Sigmoid colon (tissue), 7 donors: ENCODE measurements around the gene LCOR. TPM values are rescaled to one million over a fixed set of nuclear protein-coding genes. Genes with fewer than 3 reads are reported as not detected.

Source experiments
- DNase-seq: peaks from one replicate; pipeline ENCODE4 v3.0.0-alpha.2; 2019
- H3K27ac ChIP-seq, 4 donors: fragments of 200-600 bp; sonication (generic); one replicate each; pipeline ENCODE4 v1.5.1; 2016 to 2019; ENCODE audit warnings: mild to moderate bottlenecking in 1 of 4
- H3K27me3 ChIP-seq, 3 donors: fragments of 200-600 bp; sonication (generic); one replicate each; pipeline ENCODE4 v1.5.1; 2019; ENCODE audit warnings: mild to moderate bottlenecking in 1 of 3
- H3K36me3 ChIP-seq, 4 donors: fragments of 200-600 bp; sonication (generic); one replicate each; pipeline ENCODE4 v1.5.1; 2016 to 2019
- H3K4me1 ChIP-seq, 4 donors: fragments of 200-600 bp; sonication (generic); one replicate each; pipeline ENCODE4 v1.5.1; 2017 to 2019
- H3K4me3 ChIP-seq, 4 donors: fragments of 200-600 bp; sonication (generic); one replicate each; pipeline ENCODE4 v1.5.1; 2017 to 2019; ENCODE audit warnings: mild to moderate bottlenecking in 2 of 4, moderate library complexity in 1 of 4
- H3K9me3 ChIP-seq, 4 donors: fragments of 200-600 bp in 3 of 4; sonication (generic) in 3 of 4; one replicate each; pipeline versions ENCODE4 v1.5.1 to v1.6.1; 2013 to 2019
- EP300 ChIP-seq, 4 donors: sonication (generic); formaldehyde crosslinking; IDR thresholded peaks; one replicate each; pipeline ENCODE4 v1.6.1; 2017; ENCODE audit warnings: antibody characterized with exemption in 4 of 4
- POLR2A ChIP-seq, 2 donors: fragments of 450-650 bp; IDR thresholded peaks; one replicate each; pipeline ENCODE4 v1.6.1; 2016; ENCODE audit warnings: antibody characterized with exemption in 2 of 2, mild to moderate bottlenecking in 2 of 2, moderate library complexity in 2 of 2
- POLR2AphosphoS5 ChIP-seq, 4 donors: sonication (generic); formaldehyde crosslinking; IDR thresholded peaks; one replicate each; pipeline ENCODE4 v1.6.1; 2017; ENCODE audit warnings: antibody characterized with exemption in 4 of 4
- WGBS, 2 donors: extraction: QIAGEN DNeasy Blood & Tissue Kit; methylation state at CpG; one replicate each; pipeline ENCODE4 v1.1.7; 2013; 5-methylcytosine and 5-hydroxymethylcytosine counted together
- intact Hi-C: fragments of 100-400 bp; cut with DNase I; formaldehyde crosslinking; loops from one replicate; pipeline ENCODE4 v1.15.1; 2023
- polyA plus RNA-seq, 3 donors: library from polyadenylated mRNA; stranded (reverse); fragments of 200-250 nt; gene quantifications; one replicate each; pipeline ENCODE4 v1.2.3, GENCODE V29; 2013
- total RNA-seq, 4 donors: library from RNA; depleted of rRNA; stranded (reverse); fragments of >200 nt; gene quantifications; one replicate each; pipeline ENCODE4 v1.1.0, GENCODE V29; 2016
- TF ChIP-seq, protein P1 (sequence below), 4 experiments: fragments of 450-650 bp in 3 of 4; fragments of 200-600 bp in 1 of 4; IDR thresholded peaks; one replicate each; pipeline ENCODE4 v1.5.1; 2016 to 2019; ENCODE audit warnings: antibody characterized with exemption in 4 of 4, mild to moderate bottlenecking in 3 of 4, moderate library complexity in 2 of 4
- donor health status: healthy with polysubstance abuse.
- donor health status: Bipolar disorder and iron deficiency.
- donor health status: healthy.

The LCOR gene
- total and polyA plus RNA-seq, 7 donors: 8.4 to 270 (median 19.6) TPM

DNA sequence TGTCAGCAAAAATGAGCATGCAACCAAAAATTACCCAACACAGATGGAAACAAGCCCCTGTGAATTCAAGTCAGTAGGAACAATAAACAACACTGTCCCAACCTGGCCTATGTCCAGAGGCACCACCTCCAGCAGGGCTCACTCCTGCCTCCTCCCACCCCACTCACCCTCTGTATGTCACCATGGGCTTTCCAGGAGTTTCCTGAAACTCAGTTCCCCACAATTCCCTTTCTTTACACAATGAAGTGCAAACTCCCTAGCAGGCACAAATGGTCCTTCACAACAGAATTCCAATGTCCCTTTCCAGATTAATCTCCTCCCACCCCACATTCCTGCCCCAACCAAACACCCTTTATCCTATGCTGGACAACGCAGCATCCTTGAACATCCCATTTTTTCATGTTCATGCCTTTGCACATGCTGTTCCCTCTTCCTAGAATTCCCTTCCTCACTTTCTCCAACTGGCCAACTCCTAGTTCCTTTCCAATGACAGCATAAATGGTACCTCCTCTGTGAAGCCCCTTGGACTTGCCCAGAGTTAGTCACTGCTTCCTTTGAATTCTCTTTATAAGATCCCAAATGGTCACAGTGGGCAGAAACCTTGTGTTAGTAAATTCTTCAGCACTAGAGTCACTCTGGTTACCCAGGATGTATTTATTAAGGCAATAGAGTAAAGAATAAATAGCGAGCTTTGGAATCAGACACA lies 196.2 kb downstream of the LCOR start:
- H3K27me3 ChIP-seq: no peaks in the 10 kb centered on the region
- intact Hi-C loops: loop anchor here (10.0 kb wide), 1 partner anchor 263 kb away; no protein-coding TSS in a partner anchor
- peaks cover 0 to 18% (median 17%) of the 10 kb centered on the region in 4 donors for H3K4me1 ChIP-seq
- no peaks in the 10 kb centered on the region for H3K36me3 ChIP-seq
- TF ChIP-seq POLR2AphosphoS5 (IDR thresholded peaks at IDR 0.05) (no peak), POLR2A (IDR thresholded peaks at IDR 0.05) (no peak)
- H3K27ac ChIP-seq: no peak overlapping the region
- H3K9me3 ChIP-seq: no peaks in the 10 kb centered on the region
- DNase-seq: no peak
- 78 to 82% methylated on average over 2 of the region's 2 CpGs for WGBS, 2 donors
- no peak overlapping the region for H3K4me3 ChIP-seq

DNA sequence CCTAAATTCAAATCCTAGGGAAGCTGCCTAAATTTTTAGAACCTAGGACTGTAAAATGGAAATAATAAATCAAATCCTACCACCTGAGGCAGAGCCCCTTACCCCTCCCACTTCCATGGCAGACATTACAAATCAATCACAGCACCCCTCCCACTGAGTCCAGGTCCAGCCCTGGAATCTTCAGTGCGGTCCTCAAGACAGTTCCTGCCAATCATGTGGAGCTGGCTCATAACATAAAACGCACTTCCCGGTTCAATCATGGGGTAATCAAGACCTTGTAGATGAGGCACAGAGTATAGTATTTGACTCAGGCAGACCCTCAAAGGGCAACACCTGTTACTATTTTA lies 196.7 kb downstream of the LCOR start:
- Histone ChIP-seq H3K27ac (no peak overlapping the region), H3K36me3 (no peaks in the 10 kb centered on the region), H3K27me3 (no peaks in the 10 kb centered on the region), H3K9me3 (no peaks in the 10 kb centered on the region), H3K4me1 (peaks cover 0 to 13% (median 12%) of the 10 kb centered on the region in 4 donors), H3K4me3 (no peak overlapping the region)
- no peak for DNase-seq
- TF ChIP-seq, protein P1, sequence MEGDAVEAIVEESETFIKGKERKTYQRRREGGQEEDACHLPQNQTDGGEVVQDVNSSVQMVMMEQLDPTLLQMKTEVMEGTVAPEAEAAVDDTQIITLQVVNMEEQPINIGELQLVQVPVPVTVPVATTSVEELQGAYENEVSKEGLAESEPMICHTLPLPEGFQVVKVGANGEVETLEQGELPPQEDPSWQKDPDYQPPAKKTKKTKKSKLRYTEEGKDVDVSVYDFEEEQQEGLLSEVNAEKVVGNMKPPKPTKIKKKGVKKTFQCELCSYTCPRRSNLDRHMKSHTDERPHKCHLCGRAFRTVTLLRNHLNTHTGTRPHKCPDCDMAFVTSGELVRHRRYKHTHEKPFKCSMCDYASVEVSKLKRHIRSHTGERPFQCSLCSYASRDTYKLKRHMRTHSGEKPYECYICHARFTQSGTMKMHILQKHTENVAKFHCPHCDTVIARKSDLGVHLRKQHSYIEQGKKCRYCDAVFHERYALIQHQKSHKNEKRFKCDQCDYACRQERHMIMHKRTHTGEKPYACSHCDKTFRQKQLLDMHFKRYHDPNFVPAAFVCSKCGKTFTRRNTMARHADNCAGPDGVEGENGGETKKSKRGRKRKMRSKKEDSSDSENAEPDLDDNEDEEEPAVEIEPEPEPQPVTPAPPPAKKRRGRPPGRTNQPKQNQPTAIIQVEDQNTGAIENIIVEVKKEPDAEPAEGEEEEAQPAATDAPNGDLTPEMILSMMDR (IDR thresholded peaks at IDR 0.05): no peak
- TF ChIP-seq POLR2A (IDR thresholded peaks at IDR 0.05) (no peak), EP300 (IDR thresholded peaks at IDR 0.05) (no peak), POLR2AphosphoS5 (IDR thresholded peaks at IDR 0.05) (no peak)
- 57 to 89% methylated on average over 3 of the region's 3 CpGs for WGBS, 2 donors
- intact Hi-C loops: loop anchor here (10.0 kb wide), 1 partner anchor 264 kb away; no protein-coding TSS in a partner anchor

DNA sequence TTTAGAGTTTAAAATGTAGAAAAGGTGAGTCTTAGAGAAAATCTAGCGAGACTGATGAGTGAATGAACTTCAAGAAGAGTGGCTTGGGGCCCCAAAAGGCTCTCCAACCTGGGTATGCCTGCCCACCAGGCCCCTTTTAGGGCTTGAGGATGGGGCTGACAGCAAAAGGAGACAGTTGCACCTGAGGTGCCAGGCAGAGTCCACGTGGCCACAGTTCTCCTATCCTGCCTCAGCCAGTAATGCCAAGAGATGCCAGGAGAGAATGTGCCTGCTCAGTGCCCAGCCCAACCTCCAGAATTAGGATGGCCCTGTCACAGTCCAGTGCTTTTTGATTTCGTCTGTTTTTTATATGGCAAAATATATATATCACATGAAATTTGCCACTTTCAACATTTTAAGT lies 197.2 kb downstream of the LCOR start:
- Histone ChIP-seq H3K4me1 (peaks cover 0 to 9% (median 7%) of the 10 kb centered on the region in 4 donors), H3K27me3 (no peaks in the 10 kb centered on the region), H3K36me3 (no peaks in the 10 kb centered on the region), H3K27ac (no peak overlapping the region), H3K4me3 (no peak overlapping the region), H3K9me3 (no peaks in the 10 kb centered on the region)
- intact Hi-C loops: loop anchor here (10.0 kb wide), 1 partner anchor 264 kb away; no protein-coding TSS in a partner anchor
- TF ChIP-seq EP300 (IDR thresholded peaks at IDR 0.05) (no peak), POLR2AphosphoS5 (IDR thresholded peaks at IDR 0.05) (no peak), POLR2A (IDR thresholded peaks at IDR 0.05) (no peak)
- TF ChIP-seq, protein P1 (IDR thresholded peaks at IDR 0.05): no peak
- no peak for DNase-seq
- 69 to 84% methylated on average over 3 of the region's 3 CpGs for WGBS, 2 donors

DNA sequence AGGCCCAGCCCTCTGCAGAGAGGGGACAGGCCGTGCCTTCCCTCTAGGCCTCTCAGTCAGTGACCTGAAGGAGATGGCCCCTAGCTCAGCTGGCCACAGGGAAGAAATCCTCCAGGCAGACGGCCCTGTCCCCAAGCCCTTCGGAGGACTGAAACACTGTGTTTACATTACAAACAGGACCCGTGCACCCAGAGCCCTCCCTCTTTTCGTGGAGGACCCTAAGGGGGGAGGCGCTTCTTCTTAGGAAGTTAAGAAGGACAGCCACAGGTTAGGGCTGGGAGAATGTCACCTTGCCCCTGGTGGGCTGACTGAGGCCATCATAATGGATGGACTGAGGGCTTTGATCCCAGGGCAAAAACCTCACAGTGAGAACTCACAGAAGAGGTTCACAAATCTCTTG lies 198.8 kb downstream of the LCOR start:
- Histone ChIP-seq H3K4me1 (no peaks in the 10 kb centered on the region), H3K36me3 (no peaks in the 10 kb centered on the region), H3K27me3 (no peaks in the 10 kb centered on the region), H3K27ac (no peak overlapping the region), H3K4me3 (no peak overlapping the region), H3K9me3 (no peaks in the 10 kb centered on the region)
- no peak for TF ChIP-seq POLR2A (IDR thresholded peaks at IDR 0.05)
- no peak for TF ChIP-seq POLR2AphosphoS5 (IDR thresholded peaks at IDR 0.05)
- TF ChIP-seq EP300 (IDR thresholded peaks at IDR 0.05): no peak
- TF ChIP-seq, protein P1 (IDR thresholded peaks at IDR 0.05): no peak
- intact Hi-C loops: no loop called here
- WGBS, 2 donors: 55 to 72% methylated on average over 6 of the region's 6 CpGs
- no peak for DNase-seq

DNA sequence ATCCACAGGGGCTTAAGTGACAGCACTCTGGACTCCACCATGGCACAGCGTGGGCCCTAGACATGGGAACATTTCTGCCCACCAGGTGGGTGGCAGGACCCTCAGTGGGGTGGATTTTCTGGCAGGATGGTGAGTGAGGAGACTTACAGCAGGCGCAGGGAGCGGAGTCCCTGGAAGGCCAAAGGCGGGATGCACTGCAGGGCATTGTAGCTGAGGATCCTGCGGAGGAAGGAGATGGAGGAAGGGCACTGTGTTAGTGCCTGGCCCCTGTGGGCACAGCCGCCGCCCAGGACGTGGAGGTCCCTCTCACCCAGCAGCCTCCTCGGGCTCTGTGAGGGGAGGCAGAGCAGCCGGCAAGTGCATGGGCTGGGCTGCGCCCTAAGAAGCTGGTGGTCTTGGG lies 199.4 kb downstream of the LCOR start:
- Histone ChIP-seq H3K27me3 (no peaks in the 10 kb centered on the region), H3K27ac (no peak overlapping the region), H3K4me3 (no peak overlapping the region), H3K9me3 (no peaks in the 10 kb centered on the region), H3K36me3 (no peaks in the 10 kb centered on the region), H3K4me1 (no peaks in the 10 kb centered on the region)
- WGBS, 2 donors: 92 to 93% methylated on average over 11 of the region's 11 CpGs
- TF ChIP-seq POLR2AphosphoS5 (IDR thresholded peaks at IDR 0.05): no peak
- no peak for TF ChIP-seq POLR2A (IDR thresholded peaks at IDR 0.05)
- no peak for TF ChIP-seq EP300 (IDR thresholded peaks at IDR 0.05)
- TF ChIP-seq, protein P1 (IDR thresholded peaks at IDR 0.05): no peak
- intact Hi-C loops: no loop called here
- DNase-seq: no peak
